Right ventricle myocardium inferior (tissue), 1 donor: ENCODE data around the gene PRR3. TPM values are rescaled to one million over a fixed set of nuclear protein-coding genes. Genes with fewer than 3 reads are reported as not detected.

Source experiments
- ATAC-seq: fragments of 200-7000 bp; cut with Tn5 transposase; one replicate; pipeline ENCODE4 v1.9.1; 2020; ENCODE audit warnings: mild to moderate bottlenecking, moderate library complexity
- DNase-seq: peaks from one replicate; pipeline ENCODE4 v3.0.0; 2021; ENCODE audit errors: missing footprints
- intact Hi-C: fragments of 100-400 bp; cut with DNase I; formaldehyde crosslinking; loops from one replicate; pipeline ENCODE4 v1.11.0; 2022
- microRNA-seq: library from miRNA; unstranded; fragments of <30 nt; microRNA quantifications from one replicate; pipeline ENCODE4 v1.2.0, GENCODE V29; 2020
- total RNA-seq: library from RNA; stranded (reverse); fragmentation: NEBNext Ultra II Directional; extraction: Animal tissue kit (Norgen Biotek cat#: 25700); gene quantifications from one replicate; pipeline ENCODE4 v1.2.1, GENCODE V29; 2021
- donor health status: DM: no; HTN: yes; CAD: no; lungs with severe emphysema.

Gene PRR3
- total RNA-seq, 1 donor from 2014 or later = 2.8 TPM

DNA sequence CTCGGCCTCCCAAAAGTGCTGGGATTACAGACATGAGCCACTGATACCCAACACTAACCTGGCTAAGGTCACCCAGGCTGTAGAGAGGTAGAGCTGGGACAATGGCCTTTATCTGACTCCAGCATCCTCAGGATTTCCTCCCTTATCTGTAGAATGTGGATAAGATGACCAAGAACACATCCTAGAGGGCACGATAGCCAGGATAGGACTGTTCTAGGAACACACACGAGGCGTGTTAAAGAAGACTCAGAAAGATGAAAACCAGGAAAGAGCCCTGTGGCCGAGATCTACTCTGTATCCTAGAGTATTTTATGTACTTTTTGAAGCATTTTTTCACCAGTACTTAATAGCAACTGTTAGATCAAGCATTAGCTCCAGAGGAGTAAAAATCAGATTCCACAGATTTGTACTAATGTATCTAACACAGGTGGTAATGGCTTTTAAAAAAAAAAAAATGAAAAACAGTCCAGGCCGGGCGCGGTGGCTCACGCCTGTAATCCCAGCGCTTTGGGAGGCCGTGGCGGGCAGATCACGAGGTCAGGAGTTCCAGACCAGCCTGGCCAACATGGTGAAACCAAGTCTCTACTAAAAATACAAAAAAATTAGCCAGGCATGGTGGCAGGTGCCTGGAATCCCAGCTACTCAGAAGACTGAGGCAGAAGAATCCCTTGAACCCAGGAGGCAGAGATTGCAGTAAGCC lies 42.7 kb downstream of the PRR3 start:
- DNase-seq = no peak
- no peak for ATAC-seq
- intact Hi-C loops = loop anchor here (5.0 kb wide), 2 partner anchors 57 to 117 kb away; no protein-coding TSS in a partner anchor

DNA sequence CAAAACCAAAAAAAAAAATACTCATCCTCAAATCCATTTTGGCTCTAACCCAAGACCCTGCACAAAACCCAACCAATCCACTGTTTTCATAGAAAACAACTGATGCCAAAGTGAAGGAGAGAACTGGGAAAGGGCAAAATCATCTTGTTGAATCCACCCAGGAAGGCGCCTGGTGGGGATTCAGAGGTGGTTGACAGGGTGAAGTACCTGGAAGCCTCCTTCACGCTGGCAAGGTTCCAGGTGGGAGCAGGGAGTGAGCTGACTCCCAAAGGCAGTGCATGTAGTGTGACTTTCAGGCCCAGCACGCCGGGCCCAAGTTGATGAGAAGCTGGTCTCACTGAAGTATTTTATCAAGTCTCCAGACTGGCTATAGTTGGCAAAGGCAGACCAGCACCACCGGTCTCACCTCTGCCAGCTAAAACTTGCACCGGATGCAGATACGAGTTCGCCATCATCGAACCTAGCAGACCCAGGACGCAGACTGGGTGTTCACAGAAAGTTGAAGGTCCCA lies 43.4 kb downstream of the PRR3 start:
- DNase-seq (no peak), ATAC-seq (no peak)
- intact Hi-C loops = no loop called here

GRCh38 chr6:30601436-30601814 lies 44.3 kb downstream of the PRR3 start:
- ATAC-seq (no peak), DNase-seq (no peak)
- intact Hi-C loops = no loop called here

- ATAC-seq (no peak), DNase-seq (no peak)
- intact Hi-C loops = no loop called here
These were observed 44.9 kb downstream of the PRR3 start for GRCh38 chr6:30601815-30602641.

- no peak for DNase-seq
- intact Hi-C loops = no loop called here
- ATAC-seq = no peak
These were observed 46.9 kb downstream of the PRR3 start for GRCh38 chr6:30603961-30604360.

DNA sequence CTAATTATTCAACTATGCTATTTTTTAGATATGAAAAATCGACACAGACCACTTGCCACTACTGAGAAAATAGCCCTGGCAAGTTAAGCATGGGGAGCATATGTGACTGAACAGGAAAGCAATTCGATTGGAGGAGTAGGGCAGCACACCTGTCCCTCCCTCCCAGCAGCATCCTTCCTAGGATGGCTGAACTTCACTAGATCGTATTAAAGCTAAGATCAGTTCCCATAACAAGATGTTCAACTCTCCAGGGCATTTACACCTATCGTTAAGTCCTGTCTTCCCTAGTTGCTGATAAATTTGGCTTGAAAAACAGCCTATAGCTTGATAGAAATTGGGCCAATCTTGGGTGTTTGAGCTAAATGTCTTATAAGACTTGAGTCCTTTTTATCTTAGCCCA lies 53.0 kb downstream of the PRR3 start:
- ATAC-seq = no peak
- intact Hi-C loops = loop anchor here (5.0 kb wide), 2 partner anchors 38 to 123 kb away; partner anchors contain the start of genes ABCF1 and HLA-E

GRCh38 chr6:30611150-30611855 lies 54.2 kb downstream of the PRR3 start:
- intact Hi-C loops = loop anchor here (5.0 kb wide), 2 partner anchors 39 to 124 kb away; partner anchors contain the start of genes ABCF1 and HLA-E
- ATAC-seq = no peak
- DNase-seq = no peak

More for the DNA sequence above, 53.0 kb downstream of the PRR3 start:
- DNase-seq = no peak

DNA sequence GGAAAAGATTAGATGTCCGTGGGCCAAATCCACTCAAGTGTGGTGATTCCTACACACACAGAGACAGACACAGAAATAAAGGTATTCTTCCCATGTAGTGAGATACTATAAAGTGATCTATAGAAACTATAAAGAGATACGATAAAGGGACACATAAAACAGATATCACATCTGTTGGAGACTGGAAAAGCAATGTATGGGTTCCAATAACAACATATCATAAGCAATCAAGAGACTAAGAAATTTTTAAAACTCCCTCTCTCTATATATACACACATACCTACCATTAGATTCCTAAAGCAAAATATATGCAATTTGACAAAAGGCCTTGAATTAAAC lies 54.7 kb downstream of the PRR3 start:
- no peak for DNase-seq
- intact Hi-C loops = loop anchor here (5.0 kb wide), 2 partner anchors 40 to 125 kb away; partner anchors contain the start of genes ABCF1 and HLA-E
- no peak for ATAC-seq

- DNase-seq (no peak), ATAC-seq (no peak)
- intact Hi-C loops = loop anchor here (5.0 kb wide), 2 partner anchors 40 to 125 kb away; partner anchors contain the start of genes ABCF1 and HLA-E
These were observed 55.1 kb downstream of the PRR3 start for GRCh38 chr6:30612213-30612612.

DNA sequence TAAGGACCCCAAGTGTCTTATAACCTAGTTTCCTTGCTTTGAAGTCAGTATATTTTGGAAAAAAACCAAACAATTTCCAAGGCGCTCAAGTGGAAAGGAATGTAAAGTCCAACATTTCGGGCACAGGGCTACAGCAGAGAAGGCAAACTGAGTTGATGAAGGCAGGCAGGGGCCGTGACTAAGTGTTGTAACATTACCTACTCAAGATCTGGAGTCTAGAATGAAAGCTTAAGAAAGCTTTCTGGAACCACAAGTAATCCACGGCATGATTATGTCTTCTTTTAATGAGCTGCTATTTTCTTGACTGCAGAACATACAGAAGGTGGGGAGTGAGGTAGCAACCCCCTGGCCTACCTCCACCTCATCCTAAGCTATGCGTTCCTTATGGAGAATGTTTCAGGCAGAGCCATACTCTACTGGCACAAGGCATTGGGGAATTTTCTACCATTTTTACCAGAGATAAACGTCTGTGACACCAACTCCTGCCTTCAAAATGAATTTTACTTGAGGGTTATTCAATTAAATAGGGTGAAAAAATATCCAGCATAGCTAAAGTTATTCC lies 55.7 kb downstream of the PRR3 start:
- intact Hi-C loops = loop anchor here (5.0 kb wide), 2 partner anchors 40 to 125 kb away; partner anchors contain the start of genes ABCF1 and HLA-E
- ATAC-seq (no peak), DNase-seq (no peak)

Small RNA genes lying within 50 kb of the gene (microRNA-seq; reads per million reads assigned to microRNA genes)
- gene MIR877 = 10.8 reads per million, percentile 23 among the genes with 10 or more reads in this experiment

Other genes starting within 250 kb of the PRR3 start
- gene TRIM39, start 230.4 kb upstream of the PRR3 start, total RNA-seq = 8.3 TPM
- gene RPP21, start 212.1 kb upstream of the PRR3 start, total RNA-seq = 33.6 TPM
- gene HLA-E, start 67.8 kb upstream of the PRR3 start, total RNA-seq = 152 TPM
- gene GNL1, start 806 bp upstream of the PRR3 start, total RNA-seq = 18.3 TPM
- 39.5 TPM for gene ABCF1, start 14.1 kb downstream of the PRR3 start, total RNA-seq
- 33.5 TPM for gene PPP1R10, start 59.9 kb downstream of the PRR3 start, total RNA-seq
- gene MRPS18B, start 60.5 kb downstream of the PRR3 start, total RNA-seq = 129 TPM
- gene ATAT1, start 69.6 kb downstream of the PRR3 start, total RNA-seq = 1.9 TPM
- gene C6orf136, start 89.8 kb downstream of the PRR3 start, total RNA-seq = 54.1 TPM
- gene DHX16, start 115.7 kb downstream of the PRR3 start, total RNA-seq = 20.6 TPM
- gene PPP1R18, start 129.3 kb downstream of the PRR3 start, total RNA-seq = 18.2 TPM
- 5.7 TPM for gene NRM, start 133.7 kb downstream of the PRR3 start, total RNA-seq
- gene MDC1, start 160.0 kb downstream of the PRR3 start, total RNA-seq = 13.1 TPM
- gene TUBB, start 163.1 kb downstream of the PRR3 start, total RNA-seq = 254 TPM
- 240 TPM for gene FLOT1, start 185.4 kb downstream of the PRR3 start, total RNA-seq
- 19.2 TPM for gene IER3, start 187.3 kb downstream of the PRR3 start, total RNA-seq